Mesenteric fat pad (tissue), 1 donor: ENCODE data around the gene TLCD1. TPM values are rescaled to one million over a fixed set of nuclear protein-coding genes. Genes with fewer than 3 reads are reported as not detected.

Experiments used
- DNase-seq: peaks from one replicate; pipeline ENCODE4 v3.0.0-alpha.2; 2020; ENCODE audit warnings: low spot score
- long read RNA-seq: library from polyadenylated mRNA; unstranded; transcript quantifications from one replicate; pipeline ENCODE4 v2.0.0, GENCODE V29; 2020
- total RNA-seq: library from RNA; stranded (reverse); fragmentation: NEBNext Ultra II Directional; extraction: Animal tissue kit (Norgen Biotek cat#: 25700); gene quantifications from one replicate; pipeline ENCODE4 v1.2.1, GENCODE V29; 2021
- donor health status: DM: yes; HTN: yes; CAD: no.

Gene TLCD1, protein sequence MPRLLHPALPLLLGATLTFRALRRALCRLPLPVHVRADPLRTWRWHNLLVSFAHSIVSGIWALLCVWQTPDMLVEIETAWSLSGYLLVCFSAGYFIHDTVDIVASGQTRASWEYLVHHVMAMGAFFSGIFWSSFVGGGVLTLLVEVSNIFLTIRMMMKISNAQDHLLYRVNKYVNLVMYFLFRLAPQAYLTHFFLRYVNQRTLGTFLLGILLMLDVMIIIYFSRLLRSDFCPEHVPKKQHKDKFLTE
- total RNA-seq = 3.4 TPM
- long read RNA-seq, partial matches to known transcripts = 0 of 3 reads
- long read RNA-seq, other reads (novel, unspliced or antisense) = 0 of 3 reads

- DNase-seq = no peak
Observed at GRCh38 chr17:28726226-28726626, at the start of gene TLCD1. Gene TLCD1 (minus strand): TSS chr17:28726233. CDS start chr17:28726097, 136 bp downstream.

GRCh38 chr17:28774206-28774605, 48.2 kb upstream of the TLCD1 start:
- peak; percentile 1 for DNase-seq

GRCh38 chr17:28773736-28774135, 47.7 kb upstream of the TLCD1 start:
- no peak for DNase-seq

- DNase-seq = peak; percentile 39
Observed at GRCh38 chr17:28765038-28765437, 39.0 kb upstream of the TLCD1 start.

- DNase-seq = peak; percentile 5
Observed at GRCh38 chr17:28763804-28764266, 37.8 kb upstream of the TLCD1 start.

DNA sequence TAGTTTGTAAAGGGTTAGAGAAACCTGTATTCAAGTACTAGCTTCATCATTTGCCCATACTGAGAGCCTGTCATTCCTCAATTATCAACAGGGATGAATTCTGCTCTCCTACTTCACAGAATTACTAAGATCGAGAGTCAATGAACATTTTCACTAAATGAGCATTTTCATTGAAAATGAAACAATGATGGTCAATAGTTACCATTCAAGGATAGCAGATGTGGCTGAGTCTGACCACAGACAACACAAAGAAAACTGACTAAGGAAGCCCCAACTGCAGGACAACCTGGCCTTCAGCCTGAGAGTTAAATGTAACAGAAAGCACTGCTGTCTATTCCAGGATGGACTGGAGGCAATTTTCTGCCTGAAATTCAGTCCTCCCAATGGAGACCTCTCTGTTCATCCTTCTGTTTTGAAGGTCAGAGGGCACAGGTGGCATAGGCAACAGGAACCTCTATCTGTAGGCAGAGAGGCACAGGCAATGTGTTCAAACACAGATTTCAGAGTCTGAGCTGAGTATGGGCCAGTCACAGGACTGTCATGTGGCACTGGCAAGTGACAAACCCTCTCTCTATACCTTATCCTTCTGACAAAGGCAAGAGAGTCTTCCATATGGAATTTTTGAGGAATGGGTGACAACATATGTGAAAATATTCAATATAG, 37.2 kb upstream of the TLCD1 start:
- DNase-seq = peak; percentile 12

DNA sequence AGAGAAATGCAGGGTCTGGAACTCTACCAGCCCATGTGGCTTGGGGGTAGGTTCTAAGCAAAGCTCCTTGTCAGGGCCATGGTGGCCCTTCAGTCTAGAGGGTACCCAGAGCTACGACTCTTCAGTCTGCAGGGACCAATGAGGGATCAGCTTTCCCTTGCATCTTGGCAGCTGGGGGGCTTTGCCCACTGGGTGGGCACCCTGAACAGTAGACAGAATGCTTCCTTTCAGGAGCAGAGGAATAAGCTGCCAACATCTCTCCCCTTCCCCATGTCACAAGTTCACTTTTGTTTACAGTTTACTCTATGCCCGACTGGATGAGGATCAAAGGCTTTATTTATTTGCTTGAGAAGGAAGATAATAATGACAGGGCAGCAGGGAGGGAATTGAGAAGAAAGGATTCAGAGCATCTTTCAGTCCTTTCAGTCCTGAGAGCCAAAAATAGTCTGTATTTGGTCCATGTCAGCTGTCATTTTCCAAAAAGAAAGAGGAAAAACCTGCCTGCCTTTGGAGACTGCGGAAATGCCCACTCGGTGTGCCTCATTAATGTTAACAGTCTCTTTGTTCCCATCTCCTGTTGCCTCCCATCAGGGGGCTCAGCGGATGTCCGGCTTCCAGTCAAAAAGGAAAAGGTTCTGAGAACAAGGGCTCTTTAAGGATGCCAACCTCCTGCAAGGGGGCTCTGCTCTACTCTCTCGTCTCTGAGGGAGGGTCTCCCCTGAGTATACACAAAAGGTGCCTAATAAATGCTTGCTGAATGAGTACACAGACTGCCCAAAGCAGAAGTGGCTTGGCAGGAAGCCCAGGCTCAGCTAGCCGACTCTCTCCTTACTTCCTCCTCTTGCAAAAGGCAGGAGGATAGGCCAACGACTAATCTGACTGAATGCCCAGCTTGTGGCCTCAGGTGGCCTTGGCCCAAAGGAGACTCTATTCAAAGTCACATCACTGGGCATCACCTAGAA, 34.8 kb upstream of the TLCD1 start:
- peak; percentile 87 for DNase-seq

DNA sequence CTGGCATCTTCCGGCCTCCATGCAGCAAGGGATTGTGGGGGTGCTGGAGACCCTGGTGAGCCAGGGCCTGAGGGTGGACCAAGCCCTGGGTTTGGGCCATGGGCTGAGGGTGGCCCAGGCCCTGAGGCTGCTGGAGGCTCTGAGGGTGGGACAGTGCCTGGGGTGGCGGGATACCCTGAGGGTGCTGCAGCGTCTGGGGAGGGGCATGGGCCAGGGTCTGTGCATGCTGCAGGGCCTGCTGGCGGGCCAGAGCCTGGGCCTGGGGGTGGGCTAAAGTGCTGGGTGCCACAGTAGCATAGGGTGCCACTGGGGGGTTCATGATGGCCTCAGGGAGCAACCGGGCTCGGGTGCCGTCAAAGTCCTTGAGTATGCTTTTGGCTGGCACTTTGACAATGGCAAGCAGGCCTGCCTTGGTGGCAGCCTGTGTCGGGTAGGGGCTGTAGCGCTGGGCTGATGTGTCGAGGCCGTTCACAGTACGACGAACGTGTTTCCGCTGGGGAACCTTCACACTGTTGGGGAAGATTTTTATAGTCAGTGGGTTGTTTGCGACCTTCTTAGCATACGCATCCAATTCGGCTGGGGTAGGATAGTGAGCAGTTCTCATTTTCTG, 33.3 kb upstream of the TLCD1 start:
- peak; percentile 78 for DNase-seq

- peak; percentile 82 for DNase-seq
Observed at GRCh38 chr17:28758411-28759121, 32.5 kb upstream of the TLCD1 start.

- DNase-seq = no peak
Observed at GRCh38 chr17:28756049-28756804, 30.2 kb upstream of the TLCD1 start.

GRCh38 chr17:28755486-28755885, 29.5 kb upstream of the TLCD1 start:
- DNase-seq = no peak

DNA sequence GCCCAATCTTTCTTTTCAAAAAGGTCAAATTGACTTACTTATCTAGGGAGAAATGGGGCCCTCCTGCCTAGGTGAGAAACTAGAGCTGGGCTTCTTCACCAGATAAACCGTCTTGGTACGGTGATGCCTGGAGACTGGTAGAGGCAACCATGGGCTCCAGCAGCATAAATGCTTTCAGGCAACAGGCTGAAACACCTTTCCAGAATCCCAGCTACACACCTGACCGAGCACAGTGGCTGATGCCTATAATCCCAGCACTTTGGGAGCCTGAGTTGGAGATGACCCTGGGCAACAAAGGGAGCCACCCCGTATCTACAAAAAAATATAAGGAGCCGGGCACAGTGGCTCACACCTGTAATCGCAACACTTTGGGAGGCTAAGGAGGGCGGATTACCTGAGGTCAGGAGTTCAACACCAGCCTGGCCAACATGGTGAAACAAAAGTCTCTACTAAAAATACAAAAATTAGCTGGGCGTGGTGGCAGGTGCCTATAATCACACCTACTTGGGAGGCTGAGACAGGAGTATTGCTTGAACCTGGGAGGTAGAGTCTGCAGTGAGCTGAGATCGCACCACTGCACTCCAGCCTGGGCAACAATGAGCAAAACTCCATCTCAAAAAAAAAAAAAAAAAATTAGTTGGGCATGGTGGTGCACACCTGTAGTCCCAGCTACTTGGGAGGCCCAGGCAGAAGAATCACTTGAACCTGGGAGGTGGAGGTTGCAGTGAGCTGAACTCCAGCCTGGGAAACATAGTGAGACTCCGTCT, 25.8 kb upstream of the TLCD1 start:
- DNase-seq = no peak

DNA sequence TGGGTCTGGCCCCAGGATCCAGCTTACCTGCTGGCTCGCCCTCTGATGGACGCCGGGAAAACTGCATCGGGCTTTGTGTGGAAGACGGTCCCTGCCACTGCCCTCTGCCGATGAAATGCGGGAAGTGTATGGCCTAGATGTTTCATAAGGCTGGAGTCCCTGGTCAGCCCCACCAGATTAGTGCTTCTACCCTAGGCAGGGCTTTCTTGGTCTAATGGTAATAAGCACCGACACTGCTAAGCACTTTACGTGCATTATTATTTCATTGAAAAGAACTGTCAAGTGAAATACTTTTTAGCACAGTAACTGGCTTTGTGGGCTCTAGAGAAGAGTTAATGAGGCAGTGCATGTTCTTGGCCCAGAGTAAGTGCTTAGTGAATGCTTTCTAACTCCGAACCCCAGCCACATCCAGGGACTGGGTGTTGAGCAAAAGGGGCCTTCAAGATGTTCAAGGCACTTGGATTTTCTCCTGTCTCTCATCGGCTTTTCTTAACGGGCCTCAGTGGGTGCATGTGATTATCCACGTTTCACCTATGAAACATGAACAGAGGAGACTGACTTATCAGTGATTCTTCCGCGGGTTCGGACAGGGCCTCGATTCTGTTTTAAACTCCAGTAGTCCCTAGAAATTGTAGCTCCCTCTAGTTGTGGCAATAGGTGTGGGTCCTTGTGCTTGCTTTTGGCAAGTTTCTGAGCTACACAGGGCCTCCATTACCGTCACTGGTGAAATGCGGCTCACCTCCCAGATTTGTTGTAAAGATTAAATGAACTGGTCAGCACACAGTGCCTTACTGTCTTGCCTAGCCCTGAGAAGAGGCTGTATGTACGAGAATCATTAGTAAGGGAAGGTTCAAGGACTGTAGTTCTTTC, 24.4 kb upstream of the TLCD1 start:
- peak; percentile 95 for DNase-seq

- no peak for DNase-seq
Observed at GRCh38 chr17:28749516-28750177, 23.6 kb upstream of the TLCD1 start.

DNA sequence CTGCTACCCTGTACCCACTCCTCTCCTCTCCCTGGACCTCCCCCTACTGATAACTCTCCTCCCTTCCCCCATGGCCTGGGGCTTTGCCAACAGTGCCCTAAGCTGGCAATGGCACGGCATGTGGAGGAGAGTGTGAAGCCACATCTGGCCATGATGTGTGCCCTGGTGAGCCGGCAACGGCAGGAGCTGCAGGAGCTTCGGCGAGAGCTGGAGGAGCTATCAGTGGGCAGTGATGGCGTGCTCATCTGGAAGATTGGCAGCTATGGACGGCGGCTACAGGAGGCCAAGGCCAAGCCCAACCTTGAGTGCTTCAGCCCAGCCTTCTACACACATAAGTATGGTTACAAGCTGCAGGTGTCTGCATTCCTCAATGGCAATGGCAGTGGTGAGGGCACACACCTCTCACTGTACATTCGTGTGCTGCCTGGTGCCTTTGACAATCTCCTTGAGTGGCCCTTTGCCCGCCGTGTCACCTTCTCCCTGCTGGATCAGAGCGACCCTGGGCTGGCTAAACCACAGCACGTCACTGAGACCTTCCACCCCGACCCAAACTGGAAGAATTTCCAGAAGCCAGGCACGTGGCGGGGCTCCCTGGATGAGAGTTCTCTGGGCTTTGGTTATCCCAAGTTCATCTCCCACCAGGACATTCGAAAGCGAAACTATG, 23.0 kb upstream of the TLCD1 start:
- DNase-seq = no peak

- DNase-seq = no peak
Observed at GRCh38 chr17:28747801-28748750, 22.0 kb upstream of the TLCD1 start.
